Measurements from ENCODE around the gene RNF187.
A peak's percentile ranks its signal among the peaks of the same experiment; 100 is the strongest.

Gene RNF187

GRCh38 chr1:228508840-228509415, 21.7 kb downstream of the RNF187 start:
- peak; percentile 42 for DNase-seq (ENCODE audit: low read depth)

- no peak for DNase-seq (ENCODE audit: low read depth)
Observed at GRCh38 chr1:228510101-228510802, 23.1 kb downstream of the RNF187 start.

DNA sequence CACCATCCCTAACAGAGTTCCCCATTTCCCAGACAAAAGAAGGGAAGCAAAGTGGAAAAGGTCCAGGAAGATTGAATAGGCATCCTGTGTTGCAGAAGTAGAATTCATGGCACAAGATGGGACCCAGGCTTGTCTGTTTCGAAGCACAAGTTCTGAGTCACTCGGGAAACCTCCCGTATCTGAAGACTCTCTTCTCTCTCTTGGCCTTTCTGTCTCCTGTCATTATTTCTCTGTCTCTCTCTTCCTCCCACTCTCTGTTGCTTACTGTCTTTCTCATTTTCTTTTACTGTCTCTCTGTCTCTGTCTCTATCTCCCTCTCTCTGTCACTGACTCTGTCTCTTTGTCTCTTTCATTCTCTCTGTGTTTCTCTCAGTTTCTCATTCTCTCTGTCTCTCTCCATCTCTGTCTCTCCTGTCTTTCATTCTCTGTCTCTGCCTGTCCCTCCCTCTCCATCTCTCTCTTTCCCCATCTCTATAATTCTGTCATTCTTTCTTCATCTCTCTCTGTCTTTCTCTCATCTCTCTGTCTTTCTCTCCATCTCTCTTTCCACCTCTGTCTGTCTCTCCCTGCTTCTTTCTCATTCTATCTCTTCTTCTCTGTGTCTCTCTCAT, 23.7 kb downstream of the RNF187 start:
- no peak for DNase-seq (ENCODE audit: low read depth)

DNA sequence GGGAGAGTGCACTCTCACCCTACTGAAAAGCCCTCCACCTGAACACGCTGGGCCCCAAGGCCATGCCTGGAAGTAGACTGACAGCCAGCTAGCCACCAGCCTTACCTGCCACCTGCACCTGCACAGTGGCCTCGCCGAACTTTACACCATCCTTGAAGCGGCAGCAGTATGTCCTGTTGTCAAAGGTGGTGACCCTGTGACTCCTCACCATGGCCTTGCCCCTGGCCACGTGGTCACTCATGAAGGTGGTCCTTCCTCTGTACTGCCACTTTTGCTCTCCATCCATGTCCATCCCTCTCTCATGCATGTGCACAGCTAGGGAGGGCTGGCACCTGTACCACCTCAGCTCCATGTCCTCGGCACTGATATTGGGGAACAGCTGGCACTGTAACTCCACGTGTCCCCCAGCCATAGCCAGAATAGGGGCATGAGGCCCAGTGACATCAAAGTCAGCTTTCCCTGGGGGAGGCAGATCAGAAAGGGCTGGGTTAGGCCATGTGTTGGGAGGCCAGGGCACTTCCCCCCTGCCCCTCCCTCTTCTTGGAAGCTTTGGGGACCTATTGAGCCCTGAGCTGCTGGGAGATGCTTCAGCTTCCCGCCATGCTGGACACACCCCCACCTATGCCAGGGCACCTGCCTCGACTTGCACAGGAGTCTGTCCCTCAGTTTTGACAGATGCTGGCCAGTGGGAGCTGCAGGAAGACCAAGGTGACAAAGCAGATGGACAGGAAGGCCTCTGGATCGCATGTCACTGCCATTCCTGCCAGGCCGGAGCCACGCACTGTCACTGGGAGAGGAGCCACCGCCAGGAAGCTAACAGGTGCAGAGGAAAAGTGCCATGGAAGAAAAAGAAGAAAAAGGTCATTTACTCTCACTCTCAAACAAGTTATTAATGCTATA, 24.6 kb downstream of the RNF187 start:
- no peak for DNase-seq (ENCODE audit: low read depth)

- no peak for DNase-seq (ENCODE audit: low read depth)
Observed at GRCh38 chr1:228512781-228513198, 25.6 kb downstream of the RNF187 start.

DNA sequence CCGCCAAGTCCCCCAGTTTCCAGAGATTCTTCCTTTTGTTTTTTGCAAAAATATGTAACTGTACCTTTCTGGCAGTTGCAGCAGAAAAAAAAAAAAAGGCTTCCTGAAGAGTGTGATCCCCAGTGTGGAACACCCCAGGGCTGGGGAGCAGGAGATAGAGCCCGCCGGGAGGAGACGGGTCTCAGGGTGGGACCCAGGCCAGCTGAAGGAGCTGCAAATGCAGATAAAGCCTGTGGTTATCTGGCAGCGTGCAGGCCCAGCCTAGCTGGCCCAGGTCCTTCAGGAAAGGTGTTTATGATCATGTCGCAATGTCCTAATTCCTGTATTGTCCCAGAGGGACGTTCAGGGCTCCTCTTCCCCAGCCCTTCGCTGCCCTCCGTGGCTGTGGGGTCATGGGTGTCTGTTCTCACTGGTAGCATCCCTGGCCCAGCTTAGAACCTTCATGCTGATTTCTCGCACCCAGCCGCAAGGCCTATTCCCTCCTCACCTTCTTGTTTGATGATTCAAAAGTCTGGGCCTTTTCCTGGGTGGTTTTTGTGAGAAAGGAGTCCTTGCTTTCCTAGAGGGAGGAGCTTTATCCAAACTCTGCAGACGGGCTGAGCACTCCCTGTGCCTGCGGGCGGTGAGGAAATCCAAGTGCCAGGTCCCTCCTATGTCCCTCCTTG, 26.2 kb downstream of the RNF187 start:
- peak; percentile 54 for DNase-seq (ENCODE audit: low read depth)

DNA sequence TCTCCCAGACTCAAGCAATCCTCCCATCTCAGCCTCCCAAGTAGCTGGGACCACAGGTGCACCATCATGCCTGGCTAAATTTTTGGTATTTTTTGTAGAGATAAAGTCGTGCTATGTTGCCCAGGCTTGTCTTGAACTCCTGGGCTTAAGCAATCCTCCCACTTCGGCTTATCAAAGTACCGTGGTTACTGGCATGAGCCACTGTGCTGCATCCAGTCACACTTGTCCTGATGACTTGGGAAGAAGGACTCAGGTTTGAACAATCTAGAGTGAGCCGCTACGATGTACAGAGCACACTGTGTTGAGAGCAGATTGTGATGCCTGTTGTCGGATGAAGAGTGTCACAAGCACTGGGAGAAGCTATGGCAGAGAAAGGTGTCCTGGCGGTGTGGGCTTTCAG, 27.2 kb downstream of the RNF187 start:
- DNase-seq (ENCODE audit: low read depth): no peak

GRCh38 chr1:228515200-228515834, 28.1 kb downstream of the RNF187 start:
- no peak for DNase-seq (ENCODE audit: low read depth)

- no peak for DNase-seq (ENCODE audit: low read depth)
Observed at GRCh38 chr1:228517655-228518054, 30.5 kb downstream of the RNF187 start.

DNA sequence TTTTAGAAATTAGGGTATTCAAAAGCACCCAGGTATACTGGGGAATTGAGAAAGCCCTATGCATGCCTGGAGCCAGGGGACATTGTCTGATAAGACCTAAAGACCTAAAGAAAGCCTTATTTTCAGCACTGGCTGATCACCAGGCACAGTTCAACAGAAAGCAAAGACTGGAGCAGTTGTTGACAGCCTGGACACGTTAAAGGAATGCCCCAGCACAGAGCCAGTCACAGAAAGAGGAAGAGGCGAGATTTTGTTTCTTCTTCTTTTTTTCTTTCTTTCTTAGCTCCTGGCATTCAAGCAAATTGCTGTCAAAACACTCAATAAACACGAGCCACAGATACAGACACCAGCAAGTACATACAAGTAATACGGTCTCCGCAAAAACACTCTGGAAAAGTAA, 40.4 kb downstream of the RNF187 start:
- no peak for DNase-seq (ENCODE audit: low read depth)

DNA sequence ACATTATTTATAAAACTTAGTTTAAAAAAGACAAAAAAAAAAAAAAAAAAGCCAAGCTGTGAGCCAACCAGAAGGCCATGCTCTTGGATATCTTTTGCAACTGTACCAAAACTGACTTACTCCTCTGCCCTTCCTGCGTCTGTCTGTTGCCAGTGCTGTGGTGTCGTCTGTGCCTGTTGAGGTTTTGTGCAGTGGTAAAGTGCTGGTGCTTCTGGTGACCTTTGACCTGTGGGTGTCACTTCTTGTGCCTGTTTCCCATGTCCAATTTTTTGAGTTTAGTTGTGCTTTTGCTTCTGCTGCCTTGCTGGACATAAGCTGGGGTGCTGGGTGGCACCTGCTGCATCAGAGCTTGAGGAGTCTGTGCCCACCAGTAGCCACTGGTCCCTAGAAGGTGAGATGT, 41.4 kb downstream of the RNF187 start:
- no peak for DNase-seq (ENCODE audit: low read depth)

DNA sequence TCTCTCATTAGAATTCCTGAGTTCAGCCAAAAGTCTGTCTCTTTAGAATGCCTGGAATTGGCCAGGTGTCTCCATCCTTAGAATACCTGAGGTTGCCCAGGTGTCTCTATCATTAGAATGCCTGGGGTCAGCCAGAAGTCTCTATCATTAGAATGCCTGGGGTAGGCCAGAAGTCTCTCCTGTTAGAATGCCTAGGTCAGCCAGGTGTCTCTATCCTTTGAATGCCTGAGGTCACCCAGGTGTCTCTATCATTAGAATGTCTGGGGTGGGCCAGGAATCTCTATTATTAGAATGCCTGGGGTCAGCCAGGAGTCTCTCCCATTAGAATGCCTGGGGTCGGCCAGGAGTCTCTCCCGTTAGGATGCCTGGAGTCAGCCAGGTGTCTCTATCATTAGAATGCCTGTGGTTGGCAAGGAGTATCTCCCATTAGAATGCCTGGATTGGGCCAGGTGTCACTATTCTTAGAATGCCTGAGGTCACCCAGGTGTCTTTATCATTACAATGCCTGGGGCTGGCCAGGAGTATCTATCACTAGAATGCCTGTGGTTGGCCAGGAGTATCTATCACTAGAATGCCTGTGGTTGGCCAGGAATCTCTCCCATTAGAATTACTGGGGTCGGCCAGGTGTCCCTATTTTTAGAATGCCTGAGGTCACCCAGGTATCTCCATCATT, 43.0 kb downstream of the RNF187 start:
- no peak for DNase-seq (ENCODE audit: low read depth)

DNA sequence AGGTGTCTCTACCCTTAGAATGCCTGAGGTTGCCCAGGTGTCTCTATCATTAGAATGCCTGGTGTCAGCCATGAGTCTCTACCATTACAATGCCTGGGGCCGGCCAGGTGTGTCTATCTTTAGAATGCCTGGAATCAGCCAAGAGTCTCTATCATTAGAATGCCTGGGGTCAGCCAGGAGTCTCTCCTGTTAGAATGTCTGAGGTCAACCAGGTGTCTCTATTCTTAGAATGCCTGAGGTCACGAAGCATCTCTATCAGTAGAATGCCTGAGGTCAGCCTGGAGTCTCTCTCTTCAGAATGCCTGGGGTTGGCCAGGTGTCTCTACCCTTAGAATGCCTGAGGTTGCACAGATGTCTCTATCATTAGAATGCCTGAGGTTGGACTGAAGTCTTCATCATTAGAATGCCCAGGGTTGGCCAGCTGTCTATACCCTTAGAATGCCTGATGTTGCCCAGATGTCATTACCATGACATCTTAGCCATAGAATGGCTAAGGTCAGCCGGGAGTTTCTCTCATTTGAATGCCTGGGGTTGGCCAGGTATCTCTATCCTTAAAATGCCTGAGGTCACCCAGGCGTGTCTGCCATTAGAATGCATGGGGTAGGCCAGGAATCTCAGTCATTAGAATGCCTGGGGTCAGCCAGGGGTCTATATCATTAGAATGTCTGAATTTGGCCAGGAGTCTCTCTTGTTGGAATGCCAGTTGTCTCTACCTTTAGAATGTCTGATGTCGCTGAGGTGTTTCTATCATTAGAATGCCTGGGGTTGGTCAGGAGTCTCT, 44.0 kb downstream of the RNF187 start:
- no peak for DNase-seq (ENCODE audit: low read depth)

DNA sequence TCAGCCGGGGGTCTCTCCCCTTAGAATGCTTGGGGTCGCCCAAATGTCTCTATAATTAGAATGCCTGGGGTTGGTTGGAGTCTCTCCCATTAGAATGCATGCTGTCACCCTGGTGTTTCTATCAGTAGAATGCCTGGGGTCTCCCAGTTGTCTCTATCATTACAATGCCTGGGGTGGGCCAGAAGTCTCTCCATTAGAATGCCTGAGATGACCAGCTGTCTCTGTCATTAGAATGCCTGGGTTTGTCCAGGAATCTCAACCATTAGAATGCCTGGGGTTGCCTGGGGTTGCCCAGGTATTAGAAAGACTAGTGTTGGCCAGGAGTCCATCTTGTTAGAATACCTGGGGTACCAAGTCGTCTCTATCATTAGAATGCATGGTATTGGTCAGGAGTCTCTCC, 51.6 kb downstream of the RNF187 start:
- no peak for DNase-seq (ENCODE audit: low read depth)

DNA sequence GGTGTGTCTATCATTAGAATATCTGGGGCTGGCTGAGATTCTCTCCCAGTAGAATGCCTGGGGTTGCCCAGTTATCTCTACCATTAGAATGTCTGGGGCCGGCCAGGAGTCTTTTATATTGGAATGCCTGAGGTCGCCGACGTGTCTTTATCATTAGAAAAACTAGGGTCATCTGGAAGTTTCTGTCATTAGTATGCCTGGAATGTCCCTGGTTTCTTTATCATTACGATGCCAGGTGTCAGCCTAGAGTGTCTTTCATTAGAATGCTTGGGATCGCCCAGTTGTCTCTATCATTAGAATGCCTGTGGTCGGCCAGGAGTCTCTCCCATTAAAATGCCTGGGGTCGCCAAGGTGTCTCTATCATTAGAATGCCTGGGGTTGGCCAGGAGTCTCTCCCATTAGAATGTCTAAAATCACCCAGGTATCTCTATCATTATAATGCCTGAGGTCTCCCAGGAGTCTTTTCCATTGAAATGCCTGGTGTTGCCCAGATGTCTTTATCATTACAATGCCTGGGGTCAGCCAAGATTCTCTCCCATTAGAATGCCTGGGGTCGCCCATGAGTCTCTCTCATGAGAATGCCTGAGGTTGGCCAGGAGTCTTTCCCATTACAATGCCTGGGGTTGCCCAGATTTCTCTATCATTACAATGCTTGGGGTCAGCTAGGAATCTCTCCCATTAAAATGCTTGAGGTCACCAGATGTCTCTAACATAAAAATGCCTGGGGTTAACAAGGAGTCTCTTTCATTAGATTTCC, 53.2 kb downstream of the RNF187 start:
- no peak for DNase-seq (ENCODE audit: low read depth)

DNA sequence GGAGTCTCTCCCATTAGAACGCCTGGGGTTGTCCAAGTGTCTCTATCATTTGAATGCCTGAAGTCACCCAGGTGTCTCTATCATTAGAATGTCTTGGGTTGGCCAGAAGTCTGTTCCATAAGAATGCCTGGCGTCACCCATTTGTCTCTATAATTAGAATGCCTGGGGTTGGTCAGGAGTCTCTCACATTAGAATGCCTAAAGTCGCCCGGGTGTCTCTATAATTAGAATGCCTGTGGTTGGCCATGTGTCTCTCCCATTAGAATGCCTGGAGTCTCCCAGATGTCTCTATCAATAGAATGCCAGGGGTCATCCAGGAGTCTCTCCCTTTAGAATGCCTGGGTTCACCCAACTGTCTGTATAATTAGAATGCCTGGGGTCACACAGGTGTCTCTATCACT, 54.5 kb downstream of the RNF187 start:
- DNase-seq (ENCODE audit: low read depth): no peak

- no peak for DNase-seq (ENCODE audit: low read depth)
Observed at GRCh38 chr1:228542376-228542775, 55.2 kb downstream of the RNF187 start.

DNA sequence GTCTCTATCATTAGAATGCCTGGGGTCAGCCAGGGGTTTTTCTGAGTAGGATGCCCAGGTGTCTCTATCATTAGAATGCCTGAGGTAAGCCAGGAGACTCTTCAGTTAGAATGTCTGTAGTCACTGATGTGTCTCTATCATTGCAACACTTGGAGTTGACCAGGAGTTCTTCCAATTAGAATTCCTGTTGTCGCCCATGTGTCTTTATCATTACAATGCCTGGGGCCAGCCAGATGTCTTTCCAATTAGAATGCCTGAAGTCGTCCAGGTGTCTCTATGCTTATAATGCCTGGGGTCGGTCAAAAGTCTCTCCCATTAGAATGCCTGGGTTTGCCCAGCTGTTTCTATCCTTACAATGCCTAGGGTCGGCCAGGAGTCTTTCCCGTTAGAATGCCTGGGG, 55.8 kb downstream of the RNF187 start:
- no peak for DNase-seq (ENCODE audit: low read depth)

- no peak for DNase-seq (ENCODE audit: low read depth)
Observed at GRCh38 chr1:228543396-228543795, 56.2 kb downstream of the RNF187 start.
